ENCODE results near the gene ENTPD5. TPM values are rescaled to one million over a fixed set of nuclear protein-coding genes. Genes with fewer than 3 reads are reported as not detected.

ENTPD5 gene
- total and polyA plus RNA-seq, 2 donors from 2014 or later = 24.7 to 28.3 TPM

DNA sequence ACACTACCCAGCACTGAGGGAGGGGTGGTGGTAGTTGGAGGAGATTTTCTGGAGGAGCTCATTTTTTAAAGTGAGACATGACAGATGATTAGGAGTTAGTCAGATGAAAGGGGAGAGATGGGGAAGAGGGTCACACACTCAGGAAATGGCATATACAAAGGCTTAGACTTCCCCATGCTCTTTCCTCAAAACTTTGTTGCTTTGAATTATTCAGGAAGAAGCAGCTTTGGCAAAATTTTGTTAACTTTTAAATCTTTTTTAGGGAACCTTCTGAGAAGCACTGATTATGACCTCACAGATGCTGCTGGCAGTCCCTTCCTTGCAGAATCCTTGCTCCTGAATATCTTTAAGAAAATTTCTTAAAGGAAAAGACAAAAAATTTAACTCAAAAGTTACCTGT is 45.3 kb upstream of the ENTPD5 start:
- H3K4me1 ChIP-seq (ENCODE audit: control insufficient read depth in 2 of 3, insufficient read depth in 2 of 3, low read depth in 1 of 3, low read length in 3 of 3) = no peaks in the 10 kb centered on the region
- H3K27me3 ChIP-seq (ENCODE audit: control insufficient read depth, insufficient read depth, low read length) = no peaks in the 10 kb centered on the region
- H3K4me3 ChIP-seq (ENCODE audit: low read length in 3 of 3) = no peak overlapping the region
- DNase-seq (no peak), FAIRE-seq (no peak)
- no peak overlapping the region for H3K9ac ChIP-seq (ENCODE audit: low read length in 3 of 3)
- no peaks in the 10 kb centered on the region for H3K9me3 ChIP-seq (ENCODE audit: control insufficient read depth in 2 of 3, insufficient read depth in 1 of 3, low read length in 3 of 3)
- intact Hi-C loops (cut with DNase I) = no loop called here
- H3K27ac ChIP-seq (ENCODE audit: low read depth in 2 of 2, low read length in 2 of 2) = no peak overlapping the region
- TF ChIP-seq, protein P1, sequence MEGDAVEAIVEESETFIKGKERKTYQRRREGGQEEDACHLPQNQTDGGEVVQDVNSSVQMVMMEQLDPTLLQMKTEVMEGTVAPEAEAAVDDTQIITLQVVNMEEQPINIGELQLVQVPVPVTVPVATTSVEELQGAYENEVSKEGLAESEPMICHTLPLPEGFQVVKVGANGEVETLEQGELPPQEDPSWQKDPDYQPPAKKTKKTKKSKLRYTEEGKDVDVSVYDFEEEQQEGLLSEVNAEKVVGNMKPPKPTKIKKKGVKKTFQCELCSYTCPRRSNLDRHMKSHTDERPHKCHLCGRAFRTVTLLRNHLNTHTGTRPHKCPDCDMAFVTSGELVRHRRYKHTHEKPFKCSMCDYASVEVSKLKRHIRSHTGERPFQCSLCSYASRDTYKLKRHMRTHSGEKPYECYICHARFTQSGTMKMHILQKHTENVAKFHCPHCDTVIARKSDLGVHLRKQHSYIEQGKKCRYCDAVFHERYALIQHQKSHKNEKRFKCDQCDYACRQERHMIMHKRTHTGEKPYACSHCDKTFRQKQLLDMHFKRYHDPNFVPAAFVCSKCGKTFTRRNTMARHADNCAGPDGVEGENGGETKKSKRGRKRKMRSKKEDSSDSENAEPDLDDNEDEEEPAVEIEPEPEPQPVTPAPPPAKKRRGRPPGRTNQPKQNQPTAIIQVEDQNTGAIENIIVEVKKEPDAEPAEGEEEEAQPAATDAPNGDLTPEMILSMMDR (IDR thresholded peaks at IDR 0.05; ENCODE audit: borderline replicate concordance, extremely low read depth, insufficient read depth) = no peak
- peaks cover 5 to 56% (median 18%) of the 10 kb centered on the region in 3 donors for H3K36me3 ChIP-seq (ENCODE audit: control insufficient read depth in 2 of 3, insufficient read depth in 3 of 3, low read length in 3 of 3)

DNA sequence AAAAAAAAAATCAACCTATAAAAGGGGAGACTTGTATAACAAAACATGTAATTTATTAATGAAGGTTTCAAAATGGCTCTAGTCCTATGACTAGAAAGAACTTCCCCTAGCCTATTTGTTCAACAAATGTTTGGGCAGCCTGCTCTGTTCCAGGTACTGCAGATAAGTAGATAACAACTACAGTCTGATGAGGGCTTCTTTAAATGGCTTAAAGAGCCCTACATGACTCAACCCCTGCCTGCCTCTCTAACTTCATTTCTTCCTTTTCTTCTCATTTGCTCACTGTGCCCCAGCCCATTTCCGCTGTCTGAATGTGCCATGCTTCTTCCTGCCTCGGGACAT is 43.7 kb upstream of the ENTPD5 start:
- TF ChIP-seq, protein P1 (IDR thresholded peaks at IDR 0.05; ENCODE audit: borderline replicate concordance, extremely low read depth, insufficient read depth) = no peak
- Histone ChIP-seq H3K27me3 (ENCODE audit: control insufficient read depth, insufficient read depth, low read length) (no peaks in the 10 kb centered on the region), H3K4me1 (ENCODE audit: control insufficient read depth in 2 of 3, insufficient read depth in 2 of 3, low read depth in 1 of 3, low read length in 3 of 3) (no peaks in the 10 kb centered on the region), H3K36me3 (ENCODE audit: control insufficient read depth in 2 of 3, insufficient read depth in 3 of 3, low read length in 3 of 3) (peaks cover 5 to 56% (median 15%) of the 10 kb centered on the region in 3 donors), H3K9me3 (ENCODE audit: control insufficient read depth in 2 of 3, insufficient read depth in 1 of 3, low read length in 3 of 3) (no peaks in the 10 kb centered on the region), H3K4me3 (ENCODE audit: low read length in 3 of 3) (no peak overlapping the region), H3K27ac (ENCODE audit: low read depth in 2 of 2, low read length in 2 of 2) (no peak overlapping the region), H3K9ac (ENCODE audit: low read length in 3 of 3) (no peak overlapping the region)
- DNase-seq (no peak), FAIRE-seq (no peak)
- intact Hi-C loops (cut with DNase I) = no loop called here

DNA sequence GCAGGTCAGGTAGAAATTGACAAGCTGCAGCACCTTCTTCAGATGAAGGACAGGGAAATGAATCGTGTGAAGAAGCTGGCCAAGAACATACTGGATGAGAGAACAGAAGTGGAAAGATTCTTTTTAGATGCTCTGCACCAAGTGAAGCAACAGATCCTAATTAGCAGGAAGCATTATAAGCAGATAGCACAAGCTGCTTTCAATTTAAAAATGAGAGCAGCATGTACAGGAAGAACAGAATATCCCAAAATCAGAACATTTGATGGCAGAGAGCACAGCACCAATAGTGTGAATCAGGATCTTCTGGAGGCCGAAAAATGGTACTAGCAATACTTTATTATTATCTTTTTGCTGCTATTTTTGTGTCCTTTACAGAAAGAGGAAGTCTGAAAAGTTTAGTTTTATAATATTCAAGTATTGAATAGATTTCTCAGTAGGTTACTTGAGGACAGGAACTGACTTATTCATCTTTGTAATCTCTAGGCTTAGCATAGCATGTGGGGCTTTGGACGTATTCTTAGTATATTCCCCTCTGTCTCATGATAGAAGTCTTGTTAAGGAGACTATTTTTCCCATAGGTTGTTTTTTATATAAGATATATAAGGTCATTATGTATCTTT is 30.9 kb upstream of the ENTPD5 start:
- FAIRE-seq (no peak), DNase-seq (no peak)
- no peaks in the 10 kb centered on the region for H3K36me3 ChIP-seq (ENCODE audit: control insufficient read depth in 2 of 3, insufficient read depth in 3 of 3, low read length in 3 of 3)
- no peak overlapping the region for H3K9ac ChIP-seq (ENCODE audit: low read length in 3 of 3)
- TF ChIP-seq, protein P1 (IDR thresholded peaks at IDR 0.05; ENCODE audit: borderline replicate concordance, extremely low read depth, insufficient read depth) = no peak
- intact Hi-C loops (cut with DNase I) = no loop called here
- H3K4me1 ChIP-seq (ENCODE audit: control insufficient read depth in 2 of 3, insufficient read depth in 2 of 3, low read depth in 1 of 3, low read length in 3 of 3) = no peaks in the 10 kb centered on the region
- H3K27me3 ChIP-seq (ENCODE audit: control insufficient read depth, insufficient read depth, low read length) = no peaks in the 10 kb centered on the region
- H3K27ac ChIP-seq (ENCODE audit: low read depth in 2 of 2, low read length in 2 of 2) = no peak overlapping the region
- no peaks in the 10 kb centered on the region for H3K9me3 ChIP-seq (ENCODE audit: control insufficient read depth in 2 of 3, insufficient read depth in 1 of 3, low read length in 3 of 3)
- no peak overlapping the region for H3K4me3 ChIP-seq (ENCODE audit: low read length in 3 of 3)

DNA sequence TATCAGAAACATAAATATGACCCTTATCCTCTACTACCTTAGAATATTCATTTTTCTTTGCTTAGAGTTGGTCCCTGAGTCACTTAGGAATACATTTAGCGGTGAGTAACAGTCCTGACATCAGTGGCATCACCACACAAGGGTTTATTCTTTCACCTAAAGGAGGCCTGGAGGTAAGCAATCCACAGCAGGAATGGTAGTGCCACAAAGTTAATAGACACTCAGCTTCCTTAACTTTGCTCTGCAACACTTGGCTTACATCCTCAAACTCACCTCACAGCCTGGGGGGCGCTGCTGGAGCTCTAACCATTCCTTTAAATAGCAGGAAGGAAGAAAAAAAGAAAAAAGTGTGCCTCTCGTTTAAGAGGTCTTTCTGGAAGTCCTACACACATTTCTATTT is 29.2 kb upstream of the ENTPD5 start:
- Histone ChIP-seq H3K9me3 (ENCODE audit: control insufficient read depth in 2 of 3, insufficient read depth in 1 of 3, low read length in 3 of 3) (no peaks in the 10 kb centered on the region), H3K36me3 (ENCODE audit: control insufficient read depth in 2 of 3, insufficient read depth in 3 of 3, low read length in 3 of 3) (no peaks in the 10 kb centered on the region), H3K27ac (ENCODE audit: low read depth in 2 of 2, low read length in 2 of 2) (no peak overlapping the region), H3K9ac (ENCODE audit: low read length in 3 of 3) (no peak overlapping the region), H3K4me1 (ENCODE audit: control insufficient read depth in 2 of 3, insufficient read depth in 2 of 3, low read depth in 1 of 3, low read length in 3 of 3) (no peaks in the 10 kb centered on the region), H3K27me3 (ENCODE audit: control insufficient read depth, insufficient read depth, low read length) (no peaks in the 10 kb centered on the region), H3K4me3 (ENCODE audit: low read length in 3 of 3) (no peak overlapping the region)
- FAIRE-seq (no peak), DNase-seq (no peak)
- TF ChIP-seq, protein P1 (IDR thresholded peaks at IDR 0.05; ENCODE audit: borderline replicate concordance, extremely low read depth, insufficient read depth) = no peak
- intact Hi-C loops (cut with DNase I) = no loop called here

All from kidney (tissue), 14 donors.